SIG-M5 treated with dmso at 0.1 percent for 504 hours (cell line): Measurements from ENCODE around the gene CDKAL1.
"Not testable (repeated sequence)": the region's sequence is repeated elsewhere in the genome, so short reads cannot be mapped to it uniquely, and the experiment has no call there.

Experiments used
- DNase-seq: peaks from one replicate; lab custom pipeline; 2025; ENCODE audit not compliant: unreplicated experiment; lab: John Stamatoyannopoulos, UW

CDKAL1 gene

GRCh38 chr6:20632696-20633095, 98.4 kb downstream of the CDKAL1 start:
- no peak for DNase-seq

GRCh38 chr6:20633566-20634340, 99.5 kb downstream of the CDKAL1 start:
- no peak for DNase-seq

- DNase-seq: no peak
Observed at GRCh38 chr6:20639161-20639560, 104.9 kb downstream of the CDKAL1 start.

GRCh38 chr6:20640181-20640580, 105.9 kb downstream of the CDKAL1 start:
- DNase-seq: no peak

DNA sequence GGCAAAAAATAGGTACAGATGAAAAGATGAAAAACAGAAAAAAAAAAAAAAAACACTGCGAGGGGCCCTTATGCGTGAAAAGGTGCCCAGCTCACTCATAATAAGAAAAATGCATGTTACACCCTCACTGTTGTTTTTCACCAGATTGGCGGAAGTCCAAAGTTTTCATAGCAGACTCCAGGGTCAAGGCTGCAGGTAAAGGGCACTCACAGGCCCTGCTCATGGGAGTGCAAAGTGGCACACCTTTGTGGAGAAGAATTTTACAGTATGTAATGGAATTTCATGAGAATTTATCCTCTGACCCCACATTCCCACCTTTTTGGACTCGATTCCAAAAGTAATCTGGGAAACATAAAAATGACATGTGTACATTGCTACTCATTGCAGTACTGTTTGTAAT, 108.2 kb downstream of the CDKAL1 start:
- no peak for DNase-seq

GRCh38 chr6:20644667-20645370, 110.6 kb downstream of the CDKAL1 start:
- DNase-seq: no peak

- not testable (repeated sequence) for DNase-seq
Observed at GRCh38 chr6:20645572-20645971, 111.3 kb downstream of the CDKAL1 start.

DNA sequence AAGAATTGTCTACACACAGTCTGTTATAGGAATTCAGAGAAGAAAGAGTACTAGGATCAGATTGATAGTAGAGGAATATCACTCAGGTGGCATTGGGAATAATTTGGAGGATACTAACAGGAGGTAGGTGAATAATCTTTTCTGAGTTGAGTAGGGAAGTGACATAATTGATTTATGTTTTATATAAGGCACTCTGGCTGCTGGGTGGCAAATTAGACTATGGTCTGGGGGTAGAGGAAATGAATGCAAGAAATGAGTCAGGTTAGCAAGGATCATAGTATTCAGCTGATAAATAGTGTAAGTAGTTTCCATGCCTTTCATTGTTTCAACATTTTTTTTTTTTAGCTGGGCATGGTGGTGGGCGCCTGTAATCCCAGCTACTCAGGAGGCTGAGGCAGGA, 113.3 kb downstream of the CDKAL1 start:
- DNase-seq: no peak

DNA sequence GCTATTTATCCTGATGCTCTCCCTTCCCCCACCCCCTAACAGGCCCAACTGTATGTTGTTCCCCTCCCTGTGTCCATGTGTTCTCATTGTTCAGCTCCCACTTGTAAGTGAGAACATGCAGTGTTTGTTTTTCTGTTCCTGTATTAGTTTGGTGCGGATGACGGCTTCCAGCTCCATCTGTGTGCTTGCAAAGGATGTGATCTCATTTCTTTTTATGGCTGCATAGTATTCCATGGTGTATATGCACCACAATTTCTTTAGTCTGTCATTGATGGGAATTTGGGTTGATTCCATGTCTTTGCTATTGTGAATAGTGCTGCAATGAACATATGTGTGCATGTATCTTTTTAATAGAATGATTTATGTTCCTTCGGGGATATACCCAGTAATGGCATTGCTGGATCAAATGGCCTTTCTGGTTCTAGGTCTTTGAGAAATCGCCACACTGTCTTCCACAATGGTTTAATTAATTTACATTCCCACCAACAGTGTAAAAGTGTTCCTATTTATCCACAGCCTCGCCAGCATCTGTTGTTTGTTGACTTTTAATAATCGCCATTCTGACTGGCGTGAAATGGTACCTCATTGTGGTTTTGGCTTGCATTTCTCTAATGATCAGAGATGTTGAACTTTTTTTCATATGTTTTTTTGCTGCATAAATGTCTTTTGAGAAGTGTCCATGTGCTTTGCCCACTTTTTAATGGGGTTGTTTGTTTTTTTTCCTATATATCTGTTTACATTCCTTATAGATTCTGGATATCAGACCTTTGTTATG, 115.6 kb downstream of the CDKAL1 start:
- DNase-seq: not testable (repeated sequence)

DNA sequence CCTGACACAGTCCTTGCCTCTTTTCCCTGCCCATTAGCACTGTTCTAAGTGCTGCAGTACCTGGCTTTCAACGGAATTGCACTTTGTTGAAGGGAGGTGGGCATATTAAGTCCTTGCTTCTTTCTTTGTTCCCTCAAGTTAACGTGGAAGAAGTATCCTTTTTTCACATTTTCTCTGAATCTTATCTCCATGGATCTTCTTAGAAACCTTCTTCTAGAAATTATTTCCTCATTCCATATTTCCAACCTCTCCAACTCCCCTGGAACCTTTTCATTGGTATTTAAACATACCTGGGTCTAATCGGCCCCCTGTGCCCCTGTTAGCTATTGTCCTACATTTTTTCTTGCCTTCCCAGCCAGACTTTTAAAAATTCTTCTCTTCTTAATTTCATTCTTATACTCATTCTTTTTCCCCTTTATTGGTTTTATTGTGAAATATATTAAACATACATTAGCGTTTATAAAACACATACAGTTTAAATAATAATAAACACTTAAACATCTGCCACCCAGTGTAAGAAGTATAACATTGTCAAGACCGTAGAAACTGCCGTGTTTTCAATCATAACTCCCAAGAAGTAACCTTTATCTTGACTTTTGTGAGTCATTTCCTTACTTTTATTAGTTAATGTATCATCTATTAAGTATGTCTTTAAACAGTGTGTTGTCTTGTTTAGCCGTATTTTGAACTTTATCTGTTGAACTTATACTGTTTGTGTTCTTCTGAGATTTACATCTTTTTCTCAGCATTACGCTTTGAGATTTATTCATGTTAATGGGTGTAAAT, 118.2 kb downstream of the CDKAL1 start:
- DNase-seq: no peak

- DNase-seq: no peak
Observed at GRCh38 chr6:20653085-20653479, 118.8 kb downstream of the CDKAL1 start.

DNA sequence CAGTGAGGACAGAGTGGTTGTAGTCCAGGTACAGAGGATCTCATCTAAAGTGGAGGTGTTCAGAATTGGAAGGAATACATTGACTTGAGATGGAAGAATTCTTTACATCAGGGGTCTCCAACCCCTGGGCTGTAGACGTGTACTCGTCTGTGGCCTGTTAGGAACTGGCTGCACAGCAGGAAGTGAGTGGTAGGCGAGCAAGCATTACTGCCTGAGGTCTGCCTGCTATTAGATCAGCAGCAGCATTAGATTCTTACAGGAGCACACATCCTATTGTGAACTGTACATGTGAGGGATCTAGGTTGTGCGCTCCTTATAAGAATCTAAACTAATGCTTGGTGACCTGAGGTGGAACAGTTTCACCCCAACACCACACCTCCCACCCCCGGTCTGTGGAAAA, 121.1 kb downstream of the CDKAL1 start:
- no peak for DNase-seq

- DNase-seq: no peak
Observed at GRCh38 chr6:20657274-20657800, 123.1 kb downstream of the CDKAL1 start.

DNA sequence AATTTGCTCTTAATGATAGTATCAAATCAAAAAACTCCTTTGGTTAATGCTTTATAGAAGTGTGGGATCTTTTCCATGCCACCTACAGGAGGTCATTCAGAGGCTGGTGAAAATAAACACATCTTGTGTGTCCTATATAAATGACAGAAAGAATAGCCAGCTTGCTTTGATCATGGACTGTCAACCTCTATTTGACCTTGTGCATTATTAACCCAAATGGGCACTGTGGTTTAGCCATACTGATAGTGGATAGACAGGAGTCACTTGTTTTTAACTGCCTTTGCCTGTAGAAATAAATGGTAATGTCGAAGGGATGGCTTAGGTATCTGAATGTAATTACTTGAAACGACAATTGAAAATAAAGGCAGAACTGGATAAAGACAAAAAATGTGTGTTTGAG, 123.8 kb downstream of the CDKAL1 start:
- DNase-seq: no peak

DNA sequence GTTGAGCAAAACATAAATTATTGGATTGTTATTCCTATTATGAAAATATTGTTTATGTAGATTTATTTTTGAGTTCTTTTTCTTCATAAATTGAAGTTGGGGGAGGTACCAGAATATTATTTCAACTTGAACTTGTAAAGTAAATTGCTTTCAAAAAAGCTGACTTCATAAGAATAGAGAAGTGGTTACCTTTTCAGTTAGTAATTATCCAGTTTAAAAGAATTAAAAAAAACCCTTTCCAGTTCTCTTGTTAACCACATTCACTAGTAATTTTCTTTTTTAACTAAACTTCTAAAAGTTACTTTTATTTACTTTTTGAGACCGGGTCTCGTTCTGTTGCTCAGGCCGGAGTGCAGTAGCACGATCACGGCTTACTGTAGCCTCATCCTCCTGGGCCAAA, 124.3 kb downstream of the CDKAL1 start:
- DNase-seq: no peak

DNA sequence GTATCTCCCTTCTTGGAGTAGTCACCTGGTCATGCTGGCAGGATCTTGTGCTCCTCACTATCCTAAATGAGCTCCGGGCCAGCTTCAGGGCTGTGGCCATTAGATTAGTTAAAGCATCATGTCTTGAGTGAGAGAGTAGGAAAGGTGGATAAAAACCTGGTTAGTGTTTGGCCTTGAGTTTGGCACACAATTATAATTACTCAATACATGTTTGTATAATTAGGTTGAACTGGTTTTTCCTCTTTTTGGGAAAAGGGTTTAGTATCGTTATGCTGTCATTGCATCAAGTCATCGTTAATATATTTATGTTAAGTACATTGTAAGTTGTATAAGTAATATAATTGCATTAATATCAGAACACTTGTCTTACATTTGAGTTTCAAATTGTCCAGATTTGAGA, 126.3 kb downstream of the CDKAL1 start:
- DNase-seq: no peak

GRCh38 chr6:20661721-20662120, 127.5 kb downstream of the CDKAL1 start:
- no peak for DNase-seq

DNA sequence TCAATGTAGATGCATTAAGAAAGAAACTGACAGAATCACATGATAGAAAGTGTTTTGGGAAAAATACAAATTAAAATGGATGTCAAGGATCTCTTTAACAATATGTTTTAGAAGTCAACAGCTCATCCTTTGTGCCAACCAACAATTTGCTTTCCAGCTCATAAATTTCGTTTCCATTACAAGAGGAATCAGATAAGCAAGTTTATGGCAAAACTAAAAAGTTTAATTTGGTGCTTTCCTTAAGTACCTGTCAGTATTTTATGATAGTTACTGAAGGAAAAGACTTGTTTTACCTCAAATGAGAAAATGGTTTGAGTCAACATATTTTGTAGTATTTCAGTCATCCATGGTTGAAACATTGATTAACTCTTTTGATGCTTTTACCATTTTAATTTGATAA, 130.0 kb downstream of the CDKAL1 start:
- no peak for DNase-seq

DNA sequence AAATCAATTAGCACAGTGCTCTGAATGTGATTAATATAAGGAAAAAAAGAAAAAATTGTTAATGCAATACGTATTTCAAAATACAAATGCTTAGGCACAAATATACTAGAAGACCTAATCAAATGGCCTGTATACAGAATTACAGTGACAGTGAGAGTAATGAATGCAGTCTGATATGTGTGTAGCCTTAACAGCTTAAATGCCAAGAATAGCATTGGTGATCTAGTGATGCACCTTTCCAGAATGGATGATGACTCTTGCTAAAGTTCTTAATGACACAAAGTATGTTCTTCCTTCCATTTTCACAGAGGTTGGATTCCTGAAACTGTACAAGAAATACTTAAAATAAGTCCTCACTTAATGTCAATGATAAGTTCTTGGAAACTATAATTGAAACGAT, 131.0 kb downstream of the CDKAL1 start:
- DNase-seq: no peak

DNA sequence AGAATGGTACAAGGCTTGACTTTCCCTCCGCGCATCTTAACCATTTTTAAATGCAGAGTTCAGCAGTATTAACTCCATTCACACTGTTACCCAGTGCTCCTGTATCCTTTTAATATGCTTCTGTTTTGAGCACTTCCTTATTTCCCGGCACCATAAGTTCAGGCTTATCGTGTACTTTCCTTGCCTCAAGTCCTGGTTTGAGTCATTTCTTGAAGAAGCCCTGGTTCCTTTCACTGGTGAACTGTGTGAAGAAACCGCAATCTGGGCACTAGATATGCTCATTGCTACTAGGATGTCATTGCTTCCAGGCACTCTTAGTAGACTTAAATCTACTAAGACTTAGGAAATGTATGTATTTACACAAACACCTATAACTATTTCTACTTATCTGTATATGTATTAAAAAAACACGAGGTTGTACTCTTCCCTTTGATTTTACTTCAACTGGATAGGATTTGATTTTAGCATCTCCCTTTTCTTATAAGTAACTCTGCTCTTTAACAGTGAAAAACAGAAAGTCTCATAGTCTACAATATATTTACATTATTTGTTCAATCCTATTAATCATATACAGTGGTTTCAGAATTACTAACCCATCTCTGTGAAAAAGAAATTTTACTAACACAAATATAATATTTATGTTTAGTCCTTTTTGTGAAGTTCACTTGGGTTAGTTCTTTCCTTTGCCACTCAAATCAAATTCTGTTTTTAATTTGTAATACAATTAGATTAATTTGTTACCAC, 135.5 kb downstream of the CDKAL1 start:
- peak; percentile 58 for DNase-seq
